PFSK-1 (cell line): Measurements from ENCODE around the gene SLC38A8.

Experiments used
- FOXP2 ChIP-seq: optimal IDR thresholded peaks from 2 replicates; pipeline ENCODE3; 2011; ENCODE audit warnings: borderline replicate concordance, control low read depth, inconsistent platforms; ENCODE audit not compliant: insufficient read depth; ENCODE audit errors: extremely low read length, extremely low read depth
- POLR2AphosphoS5 ChIP-seq: IDR thresholded peaks from 2 replicates; pipeline ENCODE4 v1.6.1; 2012; ENCODE audit warnings: low read depth, mild to moderate bottlenecking, control low read depth, low read length, moderate library complexity
- SIN3A ChIP-seq: IDR thresholded peaks from 2 replicates; pipeline ENCODE4 v1.6.1; 2012; ENCODE audit warnings: mild to moderate bottlenecking, low read length, moderate library complexity, borderline replicate concordance; ENCODE audit not compliant: insufficient read depth
- TAF1 ChIP-seq: IDR thresholded peaks from 2 replicates; pipeline ENCODE4 v1.6.1; 2012; ENCODE audit warnings: low read length, control low read depth, borderline replicate concordance; ENCODE audit not compliant: insufficient read depth
- TF ChIP-seq, protein P1 (sequence below), 2 experiments: IDR thresholded peaks; 2 replicates each; pipeline versions ENCODE4 v1.6.1 to v1.8.0; 2011 to 2012; ENCODE audit warnings: low read depth in 2 of 2, low read length in 2 of 2, control low read depth in 1 of 2, inconsistent platforms in 1 of 2, mild to moderate bottlenecking in 1 of 2, moderate library complexity in 1 of 2; ENCODE audit not compliant: insufficient read depth in 1 of 2

SLC38A8 gene

DNA sequence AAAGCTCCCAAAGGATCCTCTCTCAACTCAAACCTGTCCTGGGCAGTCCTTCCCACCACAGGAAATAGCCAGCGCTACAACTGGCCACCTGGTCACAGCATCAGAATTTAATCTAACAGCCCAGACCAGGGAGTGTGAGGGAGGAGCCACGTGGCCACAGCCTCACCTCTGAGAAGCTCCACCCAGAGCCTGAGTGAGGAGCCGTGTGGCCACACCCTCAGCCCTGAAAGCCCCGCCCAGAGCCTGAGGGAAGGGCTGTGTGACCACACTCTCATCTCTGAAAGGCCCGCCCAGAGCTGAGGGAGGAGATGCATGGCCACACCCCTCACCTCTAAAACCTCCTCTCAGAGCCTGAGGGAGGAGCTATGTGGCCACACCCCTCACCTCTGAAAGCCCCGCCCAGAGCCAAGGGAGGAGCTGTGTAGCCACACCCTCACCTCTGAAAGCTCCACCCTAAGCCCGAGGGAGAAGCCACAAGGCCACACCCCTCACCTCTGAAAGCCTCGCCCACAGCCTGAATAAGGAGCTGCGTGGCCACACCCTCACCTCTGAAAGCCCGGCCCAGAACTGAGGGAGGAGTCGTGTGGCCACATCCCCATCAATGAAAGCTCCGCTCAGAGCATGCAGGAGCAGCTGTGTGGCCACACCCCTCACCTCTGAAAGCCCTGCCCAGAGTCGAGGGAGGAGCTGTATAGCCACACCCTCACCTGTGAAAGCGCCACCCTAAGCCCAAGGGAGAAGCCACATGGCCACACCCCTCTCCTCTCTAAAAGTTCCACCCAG is 28.6 kb downstream of the SLC38A8 start:
- TF ChIP-seq POLR2AphosphoS5 (no peak), SIN3A (no peak), TAF1 (no peak), FOXP2 (no peak)
- TF ChIP-seq, protein P1, sequence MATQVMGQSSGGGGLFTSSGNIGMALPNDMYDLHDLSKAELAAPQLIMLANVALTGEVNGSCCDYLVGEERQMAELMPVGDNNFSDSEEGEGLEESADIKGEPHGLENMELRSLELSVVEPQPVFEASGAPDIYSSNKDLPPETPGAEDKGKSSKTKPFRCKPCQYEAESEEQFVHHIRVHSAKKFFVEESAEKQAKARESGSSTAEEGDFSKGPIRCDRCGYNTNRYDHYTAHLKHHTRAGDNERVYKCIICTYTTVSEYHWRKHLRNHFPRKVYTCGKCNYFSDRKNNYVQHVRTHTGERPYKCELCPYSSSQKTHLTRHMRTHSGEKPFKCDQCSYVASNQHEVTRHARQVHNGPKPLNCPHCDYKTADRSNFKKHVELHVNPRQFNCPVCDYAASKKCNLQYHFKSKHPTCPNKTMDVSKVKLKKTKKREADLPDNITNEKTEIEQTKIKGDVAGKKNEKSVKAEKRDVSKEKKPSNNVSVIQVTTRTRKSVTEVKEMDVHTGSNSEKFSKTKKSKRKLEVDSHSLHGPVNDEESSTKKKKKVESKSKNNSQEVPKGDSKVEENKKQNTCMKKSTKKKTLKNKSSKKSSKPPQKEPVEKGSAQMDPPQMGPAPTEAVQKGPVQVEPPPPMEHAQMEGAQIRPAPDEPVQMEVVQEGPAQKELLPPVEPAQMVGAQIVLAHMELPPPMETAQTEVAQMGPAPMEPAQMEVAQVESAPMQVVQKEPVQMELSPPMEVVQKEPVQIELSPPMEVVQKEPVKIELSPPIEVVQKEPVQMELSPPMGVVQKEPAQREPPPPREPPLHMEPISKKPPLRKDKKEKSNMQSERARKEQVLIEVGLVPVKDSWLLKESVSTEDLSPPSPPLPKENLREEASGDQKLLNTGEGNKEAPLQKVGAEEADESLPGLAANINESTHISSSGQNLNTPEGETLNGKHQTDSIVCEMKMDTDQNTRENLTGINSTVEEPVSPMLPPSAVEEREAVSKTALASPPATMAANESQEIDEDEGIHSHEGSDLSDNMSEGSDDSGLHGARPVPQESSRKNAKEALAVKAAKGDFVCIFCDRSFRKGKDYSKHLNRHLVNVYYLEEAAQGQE (IDR thresholded peaks at IDR 0.05; ENCODE audit: insufficient read depth in 1 of 2, low read depth in 2 of 2, low read length in 2 of 2) = no peak

DNA sequence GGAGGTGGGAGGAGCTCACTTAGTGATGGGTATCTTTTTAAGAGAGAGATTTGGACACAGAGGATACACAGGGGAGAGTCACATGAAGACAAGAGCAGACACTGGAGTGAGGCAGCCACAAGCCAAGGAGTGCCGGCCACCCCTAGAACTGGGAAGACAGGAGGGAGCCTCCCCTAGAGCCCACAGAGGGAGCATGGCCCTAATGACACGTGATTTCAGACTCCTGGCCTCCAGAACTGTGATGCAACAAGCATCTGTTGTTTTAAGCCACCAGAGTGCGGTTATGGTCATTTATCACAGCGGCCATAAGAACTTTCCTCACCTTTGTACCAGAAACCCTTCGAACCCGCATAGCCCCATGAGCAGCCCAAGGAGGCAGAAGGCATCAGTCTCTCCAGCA is 33.3 kb downstream of the SLC38A8 start:
- TF ChIP-seq, protein P1 (IDR thresholded peaks at IDR 0.05; ENCODE audit: insufficient read depth in 1 of 2, low read depth in 2 of 2, low read length in 2 of 2) = no peak
- no peak for TF ChIP-seq SIN3A
- TF ChIP-seq FOXP2 = no peak
- no peak for TF ChIP-seq POLR2AphosphoS5
- no peak for TF ChIP-seq TAF1

DNA sequence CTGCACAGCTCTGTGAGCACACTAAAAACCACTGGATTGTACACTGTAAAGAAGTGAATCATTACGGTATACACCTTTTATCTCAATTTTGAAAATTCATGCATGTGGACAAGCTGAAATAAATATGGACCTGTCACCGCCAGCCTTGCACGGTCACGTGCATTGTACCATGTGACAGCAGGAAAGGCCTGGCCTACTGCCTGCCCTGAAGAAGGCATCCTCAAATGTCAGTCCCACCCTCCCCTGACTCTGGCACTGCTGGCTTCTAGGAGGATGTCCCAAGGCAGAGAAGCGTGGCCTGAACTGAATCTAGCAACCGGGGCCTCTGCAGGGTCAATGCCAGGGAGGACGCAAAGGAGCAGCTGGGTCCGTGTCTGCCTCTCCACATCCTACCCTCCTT is 34.6 kb downstream of the SLC38A8 start:
- TF ChIP-seq FOXP2 = no peak
- TF ChIP-seq, protein P1 (IDR thresholded peaks at IDR 0.05; ENCODE audit: insufficient read depth in 1 of 2, low read depth in 2 of 2, low read length in 2 of 2) = no peak
- no peak for TF ChIP-seq POLR2AphosphoS5
- no peak for TF ChIP-seq TAF1
- no peak for TF ChIP-seq SIN3A

DNA sequence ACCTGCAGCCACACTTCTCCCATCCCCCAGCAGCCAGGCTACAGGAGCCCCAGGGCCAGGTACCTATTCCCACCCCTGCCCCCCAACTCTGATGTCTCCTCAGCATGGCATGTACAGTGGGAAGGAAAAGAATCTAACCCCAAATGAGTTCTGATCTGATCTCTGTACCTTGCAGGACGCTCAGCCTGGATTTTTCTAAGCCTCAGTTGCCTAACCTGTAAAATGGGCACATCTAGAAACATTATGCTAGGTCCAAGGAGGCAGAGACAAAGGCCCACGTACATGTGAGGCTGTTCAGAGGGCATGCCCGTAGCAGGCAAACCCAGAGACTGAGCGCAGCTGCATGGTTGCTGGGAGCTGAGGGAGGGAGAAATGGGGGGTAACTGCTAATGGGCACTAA is 35.1 kb downstream of the SLC38A8 start:
- TF ChIP-seq FOXP2 = no peak
- TF ChIP-seq, protein P1 (IDR thresholded peaks at IDR 0.05; ENCODE audit: insufficient read depth in 1 of 2, low read depth in 2 of 2, low read length in 2 of 2) = no peak
- no peak for TF ChIP-seq POLR2AphosphoS5
- no peak for TF ChIP-seq SIN3A
- no peak for TF ChIP-seq TAF1

DNA sequence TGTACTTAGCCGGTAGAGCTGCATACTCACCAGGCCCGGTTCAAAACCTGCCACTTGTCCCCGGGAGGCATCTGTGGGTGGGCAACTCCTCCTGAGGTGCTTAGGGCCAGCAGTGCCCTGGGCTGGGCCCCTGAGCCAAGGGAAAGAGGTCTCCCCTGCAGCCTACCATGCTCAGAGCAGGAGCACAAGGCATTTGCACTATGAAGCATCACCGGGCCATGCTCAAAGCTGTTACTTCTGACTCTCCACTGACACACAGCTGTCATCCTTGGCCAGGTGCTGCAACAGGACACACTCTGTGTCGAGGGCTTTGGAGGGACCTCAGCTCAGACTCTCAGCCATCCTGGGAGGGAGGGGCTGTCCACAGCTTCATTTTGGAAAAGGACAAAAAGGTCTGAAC is 37.2 kb downstream of the SLC38A8 start:
- TF ChIP-seq, protein P1 (IDR thresholded peaks at IDR 0.05; ENCODE audit: insufficient read depth in 1 of 2, low read depth in 2 of 2, low read length in 2 of 2) = no peak
- TF ChIP-seq FOXP2 (no peak), SIN3A (no peak), POLR2AphosphoS5 (no peak), TAF1 (no peak)
